GM18505 (cell line): ENCODE measurements around the gene HMGB1.
"Not testable (repeated sequence)": the region's sequence is repeated elsewhere in the genome, so short reads cannot be mapped to it uniquely, and the experiment has no call there.

Source experiments
- ATAC-seq: cut with Tn5 transposase; IDR thresholded peaks from one replicate; pipeline ENCODE4 v1.9.1; 2021; ENCODE audit not compliant: unreplicated experiment
- POLR2A ChIP-seq: IDR thresholded peaks from 4 replicates; pipeline ENCODE4 v1.6.1; 2011; ENCODE audit warnings: borderline replicate concordance; ENCODE audit not compliant: insufficient read depth, insufficient read length; ENCODE audit errors: extremely low read depth

Gene HMGB1

DNA sequence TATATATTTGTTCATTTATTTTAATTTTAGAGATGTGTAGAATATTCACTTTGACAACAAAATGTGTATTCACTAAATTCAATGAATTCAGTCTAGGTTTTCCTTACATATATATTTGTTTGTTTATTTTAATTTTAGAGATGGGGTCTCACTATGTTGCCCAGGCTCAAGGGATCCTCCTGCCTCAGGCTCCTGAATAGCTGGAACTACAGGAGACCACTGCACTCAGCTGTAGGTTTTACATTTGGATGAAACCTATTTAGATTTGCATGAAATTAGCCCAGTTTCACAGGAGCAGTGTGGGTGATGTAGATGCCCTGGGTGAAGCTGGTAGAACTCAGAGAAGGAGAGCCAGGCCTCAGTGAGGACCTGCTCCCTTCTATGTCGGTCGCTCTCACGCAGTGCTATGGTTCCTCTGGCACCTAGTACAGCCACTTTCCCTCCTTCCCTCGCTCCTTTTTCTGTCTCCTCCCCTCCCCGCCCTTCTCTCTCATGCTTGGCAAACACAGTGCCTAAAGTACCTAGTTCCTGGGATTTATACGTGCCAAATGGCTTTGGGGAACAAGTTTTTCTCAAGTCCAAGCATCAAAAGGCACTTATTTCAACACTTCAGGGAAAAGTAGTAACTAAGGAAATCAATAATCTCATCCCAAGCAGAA is 14.7 kb upstream of the HMGB1 start:
- no peak for ATAC-seq
- TF ChIP-seq POLR2A, result no peak

DNA sequence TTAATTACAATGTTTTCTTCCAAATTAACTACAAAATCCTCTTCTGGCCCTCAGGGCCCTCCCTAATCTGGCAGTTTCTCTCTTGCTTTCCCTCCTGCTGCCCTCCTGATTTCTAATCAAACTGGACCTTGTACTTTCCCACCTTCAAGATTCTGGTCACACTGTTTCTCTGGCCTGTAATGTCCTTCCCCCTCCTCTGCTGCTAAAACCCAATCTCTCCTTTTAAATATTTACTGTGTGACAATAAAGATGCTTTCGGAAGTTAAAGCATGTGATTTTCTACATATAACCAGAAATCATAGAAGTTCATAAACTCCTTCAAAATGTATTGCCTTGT is 14.1 kb upstream of the HMGB1 start:
- ATAC-seq, result no peak
- TF ChIP-seq POLR2A, result no peak

DNA sequence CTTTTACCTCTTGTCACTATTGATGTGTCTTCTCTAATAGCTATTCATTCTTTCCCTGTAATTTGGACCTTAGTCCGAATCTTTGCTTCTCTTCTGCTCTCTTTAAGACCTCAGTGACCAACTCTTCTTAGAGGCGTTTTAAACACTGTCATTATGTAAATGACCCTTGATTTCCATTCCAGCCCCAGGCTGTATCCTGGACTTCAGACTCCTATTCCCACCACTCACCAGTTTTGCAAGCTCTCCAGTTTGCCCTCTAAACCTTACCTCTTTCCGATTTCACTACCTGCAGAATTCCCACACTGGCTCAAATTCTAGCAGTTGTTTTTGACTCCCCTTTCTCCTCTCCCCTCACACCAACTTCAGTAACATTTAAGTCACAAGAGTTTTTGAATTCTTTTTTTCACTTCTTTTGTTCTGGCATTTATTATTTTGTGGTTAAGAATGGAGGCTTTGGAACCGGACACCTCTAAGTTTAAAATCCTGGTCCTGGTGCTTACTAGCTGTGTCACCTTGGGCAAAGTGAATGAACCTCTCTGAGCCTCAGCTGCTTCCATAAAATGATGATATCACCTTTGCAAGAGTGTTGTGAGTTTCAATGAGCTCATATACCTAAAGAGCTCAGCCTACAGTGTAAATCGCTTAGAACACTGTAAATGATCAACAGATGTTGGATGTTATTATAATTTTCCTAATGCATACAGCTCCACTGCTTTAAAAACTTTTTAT is 13.6 kb upstream of the HMGB1 start:
- no peak for TF ChIP-seq POLR2A
- no peak for ATAC-seq

GRCh38 chr13:30477346-30478195 is 11.8 kb upstream of the HMGB1 start:
- ATAC-seq, result peak; percentile 91
- no peak for TF ChIP-seq POLR2A

DNA sequence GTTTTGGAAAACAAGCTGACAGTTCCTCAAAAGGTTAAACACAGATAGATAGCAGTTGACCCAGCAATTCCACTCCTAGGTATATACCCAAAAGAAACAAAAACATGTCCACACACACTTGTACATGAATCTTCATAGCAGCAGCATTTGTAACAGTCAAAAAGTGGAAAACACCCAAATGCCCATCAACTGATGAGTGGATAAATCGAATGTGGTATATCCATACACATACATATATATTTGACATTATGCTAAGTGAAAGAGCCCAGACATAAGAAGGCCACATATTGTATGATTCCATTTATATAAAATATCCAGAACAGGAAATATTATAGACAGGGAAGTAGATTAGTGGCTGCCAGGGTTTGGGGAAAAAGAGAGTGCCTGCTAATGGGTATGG is 7.9 kb upstream of the HMGB1 start:
- no peak for ATAC-seq
- no peak for TF ChIP-seq POLR2A

DNA sequence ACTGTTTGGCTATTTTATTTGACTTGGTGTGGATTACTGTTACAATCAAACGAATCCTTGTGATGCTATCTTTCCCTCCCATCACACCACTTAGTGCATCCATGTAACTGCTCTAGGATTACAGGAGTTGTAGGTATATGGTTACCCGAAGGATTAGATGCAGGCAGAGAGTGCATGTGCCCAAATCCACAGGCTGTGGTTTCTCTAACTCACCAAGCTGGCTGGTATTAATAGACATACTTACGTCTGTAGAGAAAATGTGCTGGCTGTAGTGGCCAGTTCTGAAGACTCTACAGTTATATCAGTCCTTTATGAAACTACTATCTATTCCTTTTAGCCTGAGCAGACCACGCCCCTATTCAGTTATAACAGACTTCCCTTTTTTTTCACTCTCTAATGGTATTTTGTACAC is 1.1 kb upstream of the HMGB1 start:
- no peak for ATAC-seq
- no peak for TF ChIP-seq POLR2A

- no peak for TF ChIP-seq POLR2A
- no peak for ATAC-seq
Observed at GRCh38 chr13:30466358-30466714, 600 bp upstream of the HMGB1 start.

DNA sequence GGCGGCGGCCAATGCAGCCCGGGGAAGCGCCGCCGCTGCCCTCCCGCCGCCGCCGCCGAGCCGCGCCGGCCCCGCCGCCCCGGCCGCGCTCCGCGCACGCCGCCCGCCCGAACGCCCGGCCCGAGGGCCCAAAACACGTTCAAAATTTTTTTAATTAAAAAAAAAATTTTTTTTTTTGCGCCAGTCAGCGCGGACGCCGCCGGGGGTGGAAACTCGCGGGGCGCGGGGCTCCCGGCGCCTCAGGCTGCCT is 468 bp downstream of the HMGB1 start:
- no peak for ATAC-seq
- TF ChIP-seq POLR2A, result no peak

- ATAC-seq, result peak; percentile 36
- TF ChIP-seq POLR2A, result peak; percentile 53
Observed at GRCh38 chr13:30464496-30465342, 1.0 kb downstream of the HMGB1 start.

DNA sequence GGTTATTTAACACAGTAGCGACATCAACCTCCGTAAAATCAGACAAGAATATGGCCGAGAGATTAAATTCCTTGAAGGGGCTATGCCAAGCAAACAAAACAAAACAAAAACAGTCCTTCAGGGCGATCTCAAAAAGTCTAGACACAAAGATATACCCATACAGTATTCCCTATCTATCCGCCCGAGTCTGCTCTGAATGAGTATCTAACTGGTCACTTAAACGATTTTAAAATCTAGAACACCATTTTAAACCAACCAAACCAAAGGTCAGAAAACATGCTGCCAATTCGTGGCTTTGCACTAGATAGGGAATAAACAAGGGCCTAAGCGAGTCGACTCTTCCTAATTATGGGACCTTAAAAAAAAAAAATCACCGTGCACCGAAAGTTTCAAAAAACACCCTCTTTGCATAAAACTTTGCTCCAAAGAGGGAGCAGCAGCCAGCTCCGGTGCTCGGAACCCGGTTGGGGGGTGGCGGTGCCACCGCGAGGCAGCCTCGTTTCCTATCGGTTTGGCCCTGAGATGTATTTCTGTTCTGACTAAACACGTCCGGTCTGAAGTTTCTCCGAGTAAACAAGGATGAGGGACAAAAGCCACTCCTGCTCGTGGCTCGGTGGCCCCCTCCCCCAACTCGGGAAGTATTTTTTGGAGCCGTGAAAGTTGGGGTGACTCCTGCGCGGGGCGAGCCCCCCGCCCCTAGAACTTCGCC is 1.8 kb downstream of the HMGB1 start:
- ATAC-seq, result peak; percentile 32

GRCh38 chr13:30461279-30462066 is 4.3 kb downstream of the HMGB1 start:
- ATAC-seq, result not testable (repeated sequence)

More for the DNA sequence above, 1.8 kb downstream of the HMGB1 start:
- peak; percentile 37 for TF ChIP-seq POLR2A

DNA sequence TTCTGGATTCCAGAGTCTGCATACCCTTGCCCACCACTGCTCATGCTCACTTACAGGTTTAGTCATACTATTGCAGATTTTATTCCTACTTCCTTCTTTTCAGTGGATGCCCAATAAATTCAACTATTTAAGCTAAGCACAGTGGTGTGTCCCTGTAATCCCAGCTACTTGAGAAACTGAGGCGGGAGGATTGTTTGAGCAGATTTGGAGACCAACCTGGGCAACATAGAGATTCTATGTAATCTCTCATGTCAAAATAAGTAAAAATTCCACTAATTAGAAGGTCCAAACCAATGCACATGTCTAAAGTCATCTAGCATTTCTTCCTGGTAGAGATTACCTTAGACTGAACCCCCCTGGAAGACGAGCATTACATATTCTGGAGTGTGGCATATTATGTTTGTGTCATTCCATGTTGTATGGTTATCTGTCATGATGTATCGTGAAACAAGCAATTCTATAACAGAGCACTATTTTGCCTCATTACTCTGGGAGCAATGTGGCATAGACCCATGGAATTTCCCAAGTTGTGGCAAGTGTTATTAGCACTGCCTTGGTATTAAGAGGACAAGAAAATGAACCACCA is 8.3 kb downstream of the HMGB1 start:
- TF ChIP-seq POLR2A, result no peak
- no peak for ATAC-seq
